ENCODE results near the gene TMEM222.

The TMEM222 gene

DNA sequence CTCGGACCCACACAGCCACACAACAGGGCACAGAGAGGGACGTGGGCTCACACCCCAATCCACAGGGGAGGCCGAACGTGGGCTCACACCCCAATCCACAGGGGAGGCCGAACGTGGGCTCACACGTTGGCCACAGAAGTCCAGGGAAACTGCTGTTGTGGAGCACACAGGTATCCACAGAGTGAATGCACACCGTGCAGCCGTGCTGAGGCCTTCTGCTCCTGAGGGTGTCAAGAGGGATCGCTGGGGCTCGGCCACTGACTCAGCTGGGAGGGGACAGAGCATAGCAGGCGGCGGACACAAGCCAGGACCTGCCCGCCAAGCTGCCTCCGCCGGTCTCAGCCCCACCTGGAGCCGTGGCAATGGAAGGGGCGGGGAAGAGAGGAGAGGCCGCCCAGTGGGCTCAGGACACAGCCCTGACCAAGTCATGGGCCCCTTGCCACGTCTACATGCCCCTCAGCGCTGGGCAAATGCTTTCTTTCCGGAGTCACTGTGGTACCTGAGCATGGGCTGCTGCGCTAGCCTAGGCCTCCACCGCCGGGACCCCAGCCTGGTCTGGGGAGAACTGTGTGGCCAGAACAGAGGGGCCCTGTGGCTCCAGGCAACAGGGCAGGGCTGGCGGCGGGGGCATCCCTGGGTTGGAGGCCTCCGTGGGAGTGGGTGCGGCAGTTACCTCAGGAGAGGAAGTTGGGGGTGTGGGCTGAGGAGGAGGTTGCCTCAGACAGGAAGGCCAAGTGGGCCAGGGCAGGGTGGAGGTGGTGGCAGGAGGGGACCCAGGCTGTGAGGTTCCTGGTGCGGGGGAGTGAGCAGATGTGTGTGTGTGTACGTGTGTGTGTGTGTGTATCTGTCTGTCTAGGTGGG is 21.0 kb downstream of the TMEM222 start:
- H3K4me1 ChIP-seq (ENCODE audit: control insufficient read depth, low read length): peaks cover 49% of the 10 kb centered on the region
- peaks cover 3% of the 10 kb centered on the region; the same call in 1 of the 2 replicates for H3F3A ChIP-seq (ENCODE audit: control insufficient read depth, insufficient read depth)
- H3K4me3 ChIP-seq (ENCODE audit: low read length): peak overlapping the region; percentile 85
- H3K79me2 ChIP-seq (ENCODE audit: control insufficient read depth, low read length): peaks cover 17% of the 10 kb centered on the region
- no peak for TF ChIP-seq EZH2phosphoT487 (IDR thresholded peaks at IDR 0.05; ENCODE audit: borderline replicate concordance, low read length)
- TF ChIP-seq CTCF (IDR thresholded peaks at IDR 0.05; ENCODE audit: low read depth, low read length, poor library complexity, severe bottlenecking): no peak
- H3K36me3 ChIP-seq (ENCODE audit: control insufficient read depth, low read length): no peaks in the 10 kb centered on the region
- H3K27ac ChIP-seq (ENCODE audit: low read depth, low read length): peak overlapping the region; percentile 54
- no peaks in the 10 kb centered on the region for H4K20me1 ChIP-seq (ENCODE audit: control insufficient read depth, insufficient read depth, low read depth, low read length)
- no peaks in the 10 kb centered on the region for H3K9me2 ChIP-seq (replicated peaks; ENCODE audit: control insufficient read depth, low read length)
- H3K4me2 ChIP-seq (ENCODE audit: low read length): peak overlapping the region; percentile 91
- no peaks in the 10 kb centered on the region for H3K9me3 ChIP-seq (ENCODE audit: control insufficient read depth, insufficient read depth, low read length)
- H3K27me3 ChIP-seq (ENCODE audit: control insufficient read depth, low read length): no peaks in the 10 kb centered on the region

DNA sequence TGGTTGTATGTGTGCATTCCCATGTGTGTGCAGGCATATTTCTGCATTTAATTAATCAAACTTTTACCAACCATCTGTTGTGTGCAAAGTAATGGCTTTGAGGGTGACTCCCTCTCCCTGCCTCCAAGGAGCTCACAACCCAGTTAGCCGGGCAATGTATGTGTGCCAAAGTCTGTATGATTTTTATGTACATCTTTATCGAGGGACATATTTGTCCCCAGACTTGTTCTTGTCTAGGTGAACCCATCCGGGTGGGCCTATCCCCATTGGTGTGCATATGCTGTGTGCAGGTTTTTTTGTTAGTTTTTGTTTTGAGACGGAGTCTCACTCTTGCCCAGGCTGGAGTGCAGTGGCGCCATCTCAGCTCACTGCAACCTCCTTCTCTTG is 21.7 kb downstream of the TMEM222 start:
- H3K4me1 ChIP-seq (ENCODE audit: control insufficient read depth, low read length): peaks cover 49% of the 10 kb centered on the region
- H3K27me3 ChIP-seq (ENCODE audit: control insufficient read depth, low read length): no peaks in the 10 kb centered on the region
- H3K36me3 ChIP-seq (ENCODE audit: control insufficient read depth, low read length): no peaks in the 10 kb centered on the region
- peaks cover 3% of the 10 kb centered on the region; the same call in 1 of the 2 replicates for H3F3A ChIP-seq (ENCODE audit: control insufficient read depth, insufficient read depth)
- peaks cover 17% of the 10 kb centered on the region for H3K79me2 ChIP-seq (ENCODE audit: control insufficient read depth, low read length)
- no peaks in the 10 kb centered on the region for H3K9me2 ChIP-seq (replicated peaks; ENCODE audit: control insufficient read depth, low read length)
- H3K27ac ChIP-seq (ENCODE audit: low read depth, low read length): peak overlapping the region; percentile 54
- peak overlapping the region; percentile 85 for H3K4me3 ChIP-seq (ENCODE audit: low read length)
- no peaks in the 10 kb centered on the region for H4K20me1 ChIP-seq (ENCODE audit: control insufficient read depth, insufficient read depth, low read depth, low read length)
- H3K4me2 ChIP-seq (ENCODE audit: low read length): peak overlapping the region; percentile 91
- H3K9me3 ChIP-seq (ENCODE audit: control insufficient read depth, insufficient read depth, low read length): no peaks in the 10 kb centered on the region
- TF ChIP-seq CTCF (IDR thresholded peaks at IDR 0.05; ENCODE audit: low read depth, low read length, poor library complexity, severe bottlenecking) (no peak), EZH2phosphoT487 (IDR thresholded peaks at IDR 0.05; ENCODE audit: borderline replicate concordance, low read length) (no peak)

DNA sequence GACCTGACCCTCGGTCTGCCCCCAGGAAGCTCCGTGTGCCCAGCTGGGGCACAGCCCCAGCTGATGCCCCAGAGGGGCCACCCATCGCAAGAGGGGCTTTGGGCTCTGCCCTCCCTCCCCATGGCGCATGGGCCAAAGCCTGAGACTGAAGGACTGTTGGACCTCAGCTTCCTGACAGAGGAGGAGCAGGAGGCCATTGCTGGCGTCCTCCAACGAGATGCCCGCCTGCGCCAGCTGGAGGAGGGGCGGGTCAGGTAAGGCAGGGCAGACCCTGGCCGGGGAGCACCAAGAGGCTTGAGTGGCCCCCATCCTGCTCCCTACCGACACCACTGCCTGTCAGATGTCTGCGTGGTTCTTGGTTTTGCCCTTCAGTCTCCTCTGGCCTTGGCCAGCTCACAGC is 23.3 kb downstream of the TMEM222 start:
- no peaks in the 10 kb centered on the region for H4K20me1 ChIP-seq (ENCODE audit: control insufficient read depth, insufficient read depth, low read depth, low read length)
- peaks cover 38% of the 10 kb centered on the region for H3K4me1 ChIP-seq (ENCODE audit: control insufficient read depth, low read length)
- TF ChIP-seq EZH2phosphoT487 (IDR thresholded peaks at IDR 0.05; ENCODE audit: borderline replicate concordance, low read length): no peak
- TF ChIP-seq CTCF (IDR thresholded peaks at IDR 0.05; ENCODE audit: low read depth, low read length, poor library complexity, severe bottlenecking): no peak
- H3K27ac ChIP-seq (ENCODE audit: low read depth, low read length): no peak overlapping the region
- H3K4me2 ChIP-seq (ENCODE audit: low read length): no peak overlapping the region
- H3K9me3 ChIP-seq (ENCODE audit: control insufficient read depth, insufficient read depth, low read length): no peaks in the 10 kb centered on the region
- H3F3A ChIP-seq (ENCODE audit: control insufficient read depth, insufficient read depth): no peaks in the 10 kb centered on the region
- H3K79me2 ChIP-seq (ENCODE audit: control insufficient read depth, low read length): peaks cover 17% of the 10 kb centered on the region
- H3K9me2 ChIP-seq (replicated peaks; ENCODE audit: control insufficient read depth, low read length): no peaks in the 10 kb centered on the region
- no peaks in the 10 kb centered on the region for H3K27me3 ChIP-seq (ENCODE audit: control insufficient read depth, low read length)
- no peak overlapping the region for H3K4me3 ChIP-seq (ENCODE audit: low read length)
- H3K36me3 ChIP-seq (ENCODE audit: control insufficient read depth, low read length): no peaks in the 10 kb centered on the region

All from DOHH2 (cell line).